Inflammatory macrophage treated with lipopolysaccharide for 1 hour (primary cell): Measurements from ENCODE around the gene GEMIN7.

ENCODE experiments used
- DNase-seq, 2 donors: peaks; one replicate each; pipeline ENCODE4 v3.0.0-alpha.2; 2020 to 2022

Gene GEMIN7

DNA sequence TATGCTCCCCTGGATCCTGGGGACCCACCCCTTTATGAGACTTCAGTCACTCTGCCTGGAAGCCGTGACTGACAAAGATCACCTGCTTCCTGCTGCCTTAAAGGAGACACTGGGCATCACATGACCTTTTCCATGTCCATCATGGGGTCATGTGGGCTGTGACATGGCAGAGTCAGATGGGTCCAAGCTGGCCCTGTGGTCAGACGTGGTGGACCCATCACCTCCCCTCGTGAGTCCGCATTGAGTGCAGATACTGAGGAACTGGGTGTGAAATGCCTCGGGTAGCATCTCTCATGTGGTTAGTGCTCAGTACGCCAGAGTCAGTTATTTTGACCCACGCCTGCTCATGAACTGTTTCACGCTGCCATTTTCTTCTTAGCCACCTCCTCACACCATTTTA is 54.6 kb downstream of the GEMIN7 start:
- no peak for DNase-seq

DNA sequence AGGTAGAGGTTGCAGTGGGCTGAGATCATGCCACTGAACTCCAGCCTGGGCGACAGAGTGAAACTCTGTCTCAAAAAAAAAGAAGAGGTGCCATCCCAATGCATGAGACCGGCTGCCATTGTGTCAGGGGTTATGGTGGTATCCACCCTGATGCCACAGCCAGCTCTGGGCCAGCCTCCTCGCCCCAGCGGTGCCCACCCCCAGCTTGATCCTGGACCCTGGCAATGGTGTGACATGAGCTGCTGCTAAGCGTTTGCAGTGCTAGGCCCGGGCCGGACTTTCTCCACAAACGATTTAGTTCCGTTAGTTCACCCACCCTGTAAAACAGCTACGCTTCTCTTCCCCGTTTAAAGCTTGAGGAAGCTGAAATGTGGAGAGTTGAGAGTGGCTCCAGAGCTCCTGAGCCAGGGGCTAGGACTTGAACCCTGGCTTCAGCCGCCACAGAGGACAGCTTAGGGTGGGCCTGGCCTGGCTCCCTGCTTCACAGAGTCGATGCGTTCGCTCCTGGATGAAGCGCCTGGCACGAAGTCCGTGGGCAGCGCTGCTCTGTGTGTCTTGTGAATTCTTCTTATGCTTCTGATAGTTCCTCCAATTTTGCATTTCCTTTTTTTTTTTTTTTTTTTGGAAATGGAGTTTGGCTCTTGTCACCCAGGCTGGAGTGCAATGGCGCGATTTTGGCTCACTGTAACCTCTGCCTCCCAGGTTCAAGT is 56.3 kb downstream of the GEMIN7 start:
- peak in 1 of 2 donors; percentile 23 for DNase-seq

DNA sequence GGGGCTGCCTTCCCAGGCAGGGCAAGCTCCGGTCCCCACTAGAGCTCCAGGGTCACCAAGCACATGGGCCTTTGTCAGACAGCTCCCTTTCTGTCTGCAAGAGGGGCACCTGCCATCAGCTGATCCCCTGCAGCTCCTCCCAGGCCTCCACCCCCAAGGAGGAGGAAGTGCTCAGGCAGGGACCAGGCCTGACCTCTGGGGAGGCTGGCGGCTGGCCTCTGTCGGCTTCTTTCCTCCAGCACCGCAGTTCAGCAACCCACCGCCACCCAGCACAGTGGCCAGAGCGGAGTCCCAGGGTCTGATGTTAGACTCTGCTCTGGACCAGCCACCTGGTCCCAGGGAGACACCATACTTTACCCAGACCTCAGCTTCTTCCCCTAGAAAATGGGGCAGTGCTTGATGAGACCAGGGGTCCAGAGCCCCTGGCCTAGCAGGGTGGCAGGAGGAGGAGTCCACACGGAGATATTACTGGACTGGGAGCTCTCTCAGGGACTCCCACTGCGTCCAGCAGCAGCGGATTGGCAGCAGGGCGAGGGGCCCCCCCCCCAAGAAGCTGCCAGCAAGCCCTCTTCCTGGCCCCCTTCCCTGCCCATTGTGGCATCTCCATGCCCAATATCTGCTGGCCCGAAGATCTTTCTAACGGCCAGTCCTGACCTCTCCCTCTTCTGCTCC is 57.6 kb downstream of the GEMIN7 start:
- DNase-seq: no peak

DNA sequence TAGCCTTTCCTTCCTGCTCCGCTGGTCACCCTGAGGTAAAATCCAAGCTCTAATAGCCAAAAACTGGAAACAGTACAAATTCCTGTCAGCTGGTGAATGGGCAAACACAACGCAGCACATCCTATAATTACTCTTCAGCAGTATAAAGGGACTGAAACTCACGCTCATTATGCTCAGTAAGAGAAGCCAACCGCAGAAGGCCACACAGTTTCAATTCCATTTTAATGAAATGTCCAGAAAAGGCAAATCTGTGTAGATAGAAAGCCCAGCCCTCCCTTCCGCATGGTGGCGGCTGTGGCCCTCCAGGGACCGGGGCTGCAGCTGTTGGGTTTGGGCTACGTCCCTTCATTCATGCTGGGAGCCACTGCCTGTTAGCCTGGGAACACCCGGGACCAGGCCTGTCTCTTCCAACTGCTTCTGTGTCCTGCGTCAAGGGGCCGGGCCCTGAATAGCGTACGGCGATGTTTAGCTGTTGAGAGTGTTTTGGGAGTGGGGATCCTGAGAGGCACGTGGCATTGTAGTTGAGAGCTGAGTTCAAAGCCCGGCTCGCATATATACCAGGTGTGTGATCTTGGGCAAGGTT is 58.2 kb downstream of the GEMIN7 start:
- DNase-seq: no peak

DNA sequence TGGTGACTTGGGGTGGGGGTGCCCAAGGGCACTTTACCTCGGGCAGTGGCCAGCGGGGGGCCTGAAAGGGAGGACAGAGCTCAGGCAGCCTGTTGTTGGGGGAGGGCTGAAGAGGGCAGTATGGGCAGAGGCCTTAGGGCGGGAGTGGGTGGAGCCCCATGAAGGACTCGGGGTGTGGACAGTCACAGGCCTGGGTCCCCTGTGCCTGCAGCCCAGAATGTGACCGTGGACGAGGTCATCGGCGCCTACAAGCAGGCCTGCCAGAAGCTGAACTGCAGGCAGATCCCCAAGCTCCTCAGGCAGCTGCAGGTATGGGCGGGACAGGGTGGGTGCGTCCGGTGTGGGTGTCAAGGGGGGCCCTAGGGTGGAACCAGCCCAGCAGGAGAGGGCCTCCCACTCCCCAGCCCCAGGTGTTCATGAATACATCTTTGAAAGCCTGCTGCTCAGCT is 59.3 kb downstream of the GEMIN7 start:
- no peak for DNase-seq

DNA sequence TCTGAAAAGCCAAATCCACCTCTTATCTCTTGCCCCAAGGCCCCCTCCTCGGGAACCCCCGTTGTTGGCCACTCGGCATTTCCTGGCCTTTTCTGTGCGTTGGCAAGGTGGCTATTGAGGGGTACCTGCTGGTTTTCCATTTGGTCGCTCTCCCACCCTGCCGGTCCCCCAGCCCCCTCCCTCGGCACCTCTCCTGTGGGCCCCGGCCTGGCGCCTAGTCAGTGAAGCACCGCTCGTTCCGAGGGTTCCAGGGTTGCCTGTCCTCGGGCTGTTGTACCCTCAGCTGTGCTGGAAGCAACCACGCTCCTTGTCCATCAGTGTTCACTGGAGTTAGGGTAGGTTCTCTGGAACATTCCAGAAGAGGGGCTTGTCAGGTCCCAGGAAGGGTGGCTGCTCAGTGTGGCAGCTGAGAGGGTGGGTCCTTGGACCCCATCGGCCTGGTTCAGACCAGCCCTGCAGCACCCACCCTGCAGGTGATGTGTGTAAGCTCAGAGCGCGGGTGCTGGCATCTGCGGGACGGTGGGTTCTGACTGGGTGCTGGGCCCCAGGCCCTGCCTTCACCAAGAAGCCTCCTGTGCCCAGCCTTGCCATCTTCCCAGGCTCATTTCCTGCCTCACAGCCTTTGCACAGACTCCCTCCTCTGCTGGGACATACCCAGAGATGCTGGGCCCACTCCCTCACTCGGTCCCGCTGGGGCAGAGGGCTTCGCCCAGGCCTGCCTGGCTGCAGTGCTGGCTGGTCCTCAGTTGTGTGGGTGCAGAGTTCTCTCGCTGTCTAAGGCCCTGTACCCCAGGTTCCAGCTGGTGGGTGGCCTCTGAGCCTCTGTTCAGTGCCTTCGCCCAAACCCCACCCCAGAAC is 60.5 kb downstream of the GEMIN7 start:
- no peak for DNase-seq

DNA sequence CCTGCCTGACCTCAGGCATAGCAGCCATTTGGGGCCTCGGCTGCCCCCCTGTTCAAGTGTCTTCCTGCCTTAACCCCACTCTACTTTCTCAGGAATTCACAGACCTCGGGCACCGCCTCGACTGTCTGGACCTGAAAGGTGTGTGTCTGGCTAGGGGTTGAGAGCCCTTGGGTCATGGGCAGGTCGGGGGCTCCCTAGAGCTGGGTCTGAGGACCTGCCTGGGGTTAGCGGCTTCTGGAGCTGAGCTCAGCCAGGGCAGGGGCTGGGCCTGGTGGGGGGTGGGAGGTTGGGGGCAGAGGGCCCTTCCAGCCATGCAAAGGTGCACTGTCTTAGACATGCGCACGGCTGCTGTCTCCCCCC is 61.1 kb downstream of the GEMIN7 start:
- no peak for DNase-seq

DNA sequence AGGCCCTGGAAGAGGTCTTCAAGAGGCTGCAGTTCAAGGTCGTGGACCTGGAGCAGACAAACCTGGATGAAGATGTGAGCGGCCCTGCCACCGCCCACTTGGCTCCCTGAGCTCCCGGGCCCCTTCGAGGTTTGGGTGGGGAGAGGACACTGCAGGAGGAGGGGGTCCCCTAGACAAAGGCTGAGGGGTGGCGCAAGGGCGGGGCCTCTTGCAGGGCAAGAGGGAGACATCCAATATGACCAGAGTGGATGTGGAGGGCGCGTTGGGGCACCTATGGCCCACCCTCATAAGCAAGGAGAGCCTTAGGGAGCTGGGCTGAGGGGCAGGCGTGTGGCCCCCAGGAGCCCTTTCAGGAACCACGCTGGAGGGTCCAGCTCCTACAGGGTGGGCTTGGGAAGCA is 61.5 kb downstream of the GEMIN7 start:
- no peak for DNase-seq
